ENCODE measurements around the gene C14orf119.

The C14orf119 gene

GRCh38 chr14:23054000-23054811 lies 41.1 kb upstream of the C14orf119 start:
- no peak for TF ChIP-seq EZH2phosphoT487 (conservative IDR thresholded peaks at IDR 0.05; ENCODE audit: low read length)
- peak; percentile 30 for TF ChIP-seq CTCF (IDR thresholded peaks at IDR 0.05; ENCODE audit: insufficient read depth, low read length, poor library complexity, severe bottlenecking)
- H3K36me3 ChIP-seq (ENCODE audit: low read length): no peaks in the 10 kb centered on the region
- no peak overlapping the region for H3K9ac ChIP-seq (ENCODE audit: low read length)
- H3K27me3 ChIP-seq (ENCODE audit: low read length): no peaks in the 10 kb centered on the region
- H3K4me3 ChIP-seq (ENCODE audit: insufficient read depth, low read length, poor library complexity, severe bottlenecking): no peak overlapping the region
- H3K9me3 ChIP-seq (ENCODE audit: insufficient read depth, low read length): no peaks in the 10 kb centered on the region
- H4K20me1 ChIP-seq (ENCODE audit: low read depth, low read length): no peaks in the 10 kb centered on the region
- H3K27ac ChIP-seq (ENCODE audit: low read depth, low read length): no peak overlapping the region
- no peak overlapping the region for H3K4me2 ChIP-seq (ENCODE audit: low read depth, low read length, poor library complexity, severe bottlenecking)
- H2AFZ ChIP-seq (ENCODE audit: low read depth, low read length, severe bottlenecking): no peak overlapping the region
- no peaks in the 10 kb centered on the region for H3K79me2 ChIP-seq (ENCODE audit: insufficient read depth, low read length)
- 0 out of 2 replicates have a peak, but pooled peaks cover 4% of the 10 kb centered on the region for H3F3A ChIP-seq (ENCODE audit: insufficient read depth)
- no peaks in the 10 kb centered on the region for H3K9me2 ChIP-seq (replicated peaks; ENCODE audit: insufficient read depth, low read length)

GRCh38 chr14:23055147-23055550 lies 40.2 kb upstream of the C14orf119 start:
- TF ChIP-seq EZH2phosphoT487 (conservative IDR thresholded peaks at IDR 0.05; ENCODE audit: low read length) (no peak), CTCF (IDR thresholded peaks at IDR 0.05; ENCODE audit: insufficient read depth, low read length, poor library complexity, severe bottlenecking) (no peak)
- Histone ChIP-seq H3K4me2 (ENCODE audit: low read depth, low read length, poor library complexity, severe bottlenecking) (no peak overlapping the region), H3K9me3 (ENCODE audit: insufficient read depth, low read length) (no peaks in the 10 kb centered on the region), H3K79me2 (ENCODE audit: insufficient read depth, low read length) (no peaks in the 10 kb centered on the region), H2AFZ (ENCODE audit: low read depth, low read length, severe bottlenecking) (no peak overlapping the region), H3K36me3 (ENCODE audit: low read length) (no peaks in the 10 kb centered on the region), H3K27me3 (ENCODE audit: low read length) (no peaks in the 10 kb centered on the region), H3K9me2 (replicated peaks; ENCODE audit: insufficient read depth, low read length) (no peaks in the 10 kb centered on the region), H3K9ac (ENCODE audit: low read length) (no peak overlapping the region), H4K20me1 (ENCODE audit: low read depth, low read length) (no peaks in the 10 kb centered on the region), H3K4me3 (ENCODE audit: insufficient read depth, low read length, poor library complexity, severe bottlenecking) (no peak overlapping the region), H3K27ac (ENCODE audit: low read depth, low read length) (no peak overlapping the region), H3F3A (ENCODE audit: insufficient read depth) (peaks cover 6% of the 10 kb centered on the region; the same call in 1 of the 2 replicates)

- H3K36me3 ChIP-seq (ENCODE audit: low read length): 0 out of 2 replicates have a peak, but pooled peaks cover under 1% of the 10 kb centered on the region
- H3K4me3 ChIP-seq (ENCODE audit: insufficient read depth, low read length, poor library complexity, severe bottlenecking): no peak overlapping the region
- H3K9me2 ChIP-seq (replicated peaks; ENCODE audit: insufficient read depth, low read length): no peaks in the 10 kb centered on the region
- H3K79me2 ChIP-seq (ENCODE audit: insufficient read depth, low read length): no peaks in the 10 kb centered on the region
- no peaks in the 10 kb centered on the region for H3K27me3 ChIP-seq (ENCODE audit: low read length)
- H2AFZ ChIP-seq (ENCODE audit: low read depth, low read length, severe bottlenecking): no peak overlapping the region
- no peak for TF ChIP-seq CTCF (IDR thresholded peaks at IDR 0.05; ENCODE audit: insufficient read depth, low read length, poor library complexity, severe bottlenecking)
- no peak for TF ChIP-seq EZH2phosphoT487 (conservative IDR thresholded peaks at IDR 0.05; ENCODE audit: low read length)
- H3K9me3 ChIP-seq (ENCODE audit: insufficient read depth, low read length): no peaks in the 10 kb centered on the region
- H4K20me1 ChIP-seq (ENCODE audit: low read depth, low read length): no peaks in the 10 kb centered on the region
- no peak overlapping the region for H3K9ac ChIP-seq (ENCODE audit: low read length)
- H3K4me2 ChIP-seq (ENCODE audit: low read depth, low read length, poor library complexity, severe bottlenecking): no peak overlapping the region
- H3F3A ChIP-seq (ENCODE audit: insufficient read depth): peaks cover 9% of the 10 kb centered on the region; the same call in 1 of the 2 replicates
- no peak overlapping the region for H3K27ac ChIP-seq (ENCODE audit: low read depth, low read length)
Observed at GRCh38 chr14:23055621-23056144, 39.6 kb upstream of the C14orf119 start.

Data from SU-DHL-6 (cell line).